H1 (cell line): ENCODE measurements around the gene MEGF11. TPM values are rescaled to one million over a fixed set of nuclear protein-coding genes. Genes with fewer than 3 reads are reported as not detected.

ENCODE experiments used
- CTCF ChIA-PET: fragments of 300-600 bp; sonication (Branson Sonifier 250); formaldehyde crosslinking; loops from one replicate; lab custom pipeline; 2021; ENCODE audit not compliant: partially characterized antibody; lab: Charles Lee
- POLR2A ChIA-PET: fragments of 300-600 bp; sonication (Branson Sonifier 250); formaldehyde crosslinking; loops from one replicate; lab custom pipeline; 2021; ENCODE audit warnings: inconsistent platforms; ENCODE audit not compliant: partially characterized antibody; lab: Charles Lee
- DNase-seq, 2 experiments: peaks; one replicate each; pipeline versions ENCODE4 v3.0.0 to v3.0.0-alpha.2; 2010 to 2022; ENCODE audit warnings: low spot score in 2 of 2, low read depth in 1 of 2, mixed read lengths in 1 of 2
- FAIRE-seq: peaks from 2 replicates; lab custom pipeline; 2011; peaks lifted over from hg19 to GRCh38; lab: Jason Lieb, UNC
- H2AFZ ChIP-seq: 2 replicates; pipeline ENCODE4 v1.8.1; 2012; ENCODE audit warnings: low read length, inconsistent platforms
- H2AK5ac ChIP-seq: 2 replicates; pipeline ENCODE4 v1.6.1; 2013; ENCODE audit warnings: low read depth, low read length
- H2BK120ac ChIP-seq: replicated peaks from 2 replicates; pipeline ENCODE3; 2013; ENCODE audit warnings: low read depth, low read length, inconsistent platforms
- H2BK12ac ChIP-seq: 2 replicates; pipeline ENCODE4 v1.6.1; 2013; ENCODE audit warnings: low read depth, low read length
- H2BK15ac ChIP-seq: 2 replicates; pipeline ENCODE4 v1.6.1; 2013; ENCODE audit warnings: low read length
- H2BK20ac ChIP-seq: 2 replicates; pipeline ENCODE4 v1.6.1; 2013; ENCODE audit warnings: low read length
- H2BK5ac ChIP-seq: 2 replicates; pipeline ENCODE4 v1.6.1; 2013; ENCODE audit warnings: low read depth, low read length
- H3K14ac ChIP-seq: 2 replicates; pipeline ENCODE4 v1.6.1; 2013; ENCODE audit warnings: inconsistent platforms; ENCODE audit not compliant: insufficient read length
- H3K18ac ChIP-seq: 2 replicates; pipeline ENCODE4 v1.6.1; 2013; ENCODE audit warnings: low read length; ENCODE audit errors: extremely low read depth
- H3K23ac ChIP-seq: 2 replicates; pipeline ENCODE4 v1.6.1; 2013; ENCODE audit warnings: inconsistent platforms; ENCODE audit not compliant: insufficient read length
- H3K23me2 ChIP-seq: 2 replicates; pipeline ENCODE4 v1.6.1; 2013; ENCODE audit warnings: low read depth, low read length
- H3K27ac ChIP-seq: 2 replicates; pipeline ENCODE4 v1.6.1; 2011; ENCODE audit warnings: low read depth, low read length, inconsistent platforms
- H3K27me3 ChIP-seq, 4 experiments: replicated peaks in 1 of 4; 1 replicate in 1 of 4; 2 replicates in 3 of 4; pipeline versions ENCODE4 v1.6.1 to v1.8.1; 2011 to 2013; ENCODE audit warnings: low read length in 3 of 4, mild to moderate bottlenecking in 3 of 4, inconsistent platforms in 2 of 4, mixed read lengths in 2 of 4, moderate library complexity in 1 of 4; ENCODE audit not compliant: control insufficient read depth in 3 of 4, insufficient read depth in 3 of 4; ENCODE audit errors: extremely low read depth in 1 of 4
- H3K36me3 ChIP-seq, 4 experiments: 2 replicates each; pipeline versions ENCODE4 v1.6.1 to v1.8.1; 2011 to 2013; ENCODE audit warnings: mild to moderate bottlenecking in 4 of 4, low read length in 3 of 4, moderate library complexity in 2 of 4, control low read depth in 1 of 4, inconsistent platforms in 1 of 4; ENCODE audit not compliant: insufficient read depth in 4 of 4, control insufficient read depth in 2 of 4
- H3K4ac ChIP-seq: replicated peaks from 2 replicates; pipeline ENCODE3; 2013; ENCODE audit warnings: low read length, low read depth, mixed read lengths, inconsistent platforms; ENCODE audit not compliant: insufficient read length
- H3K4me1 ChIP-seq, 4 experiments: replicated peaks in 1 of 4; 1 replicate in 1 of 4; 2 replicates in 3 of 4; pipeline versions ENCODE4 v1.6.1 to v1.8.1; 2011 to 2013; ENCODE audit warnings: low read length in 3 of 4, inconsistent platforms in 2 of 4, mixed read lengths in 1 of 4; ENCODE audit not compliant: insufficient read depth in 4 of 4, control insufficient read depth in 3 of 4
- H3K4me2 ChIP-seq, 2 experiments: 2 replicates each; pipeline versions ENCODE4 v1.6.1 to v1.8.1; 2011 to 2013; ENCODE audit warnings: low read depth in 2 of 2, low read length in 2 of 2, control low read depth in 1 of 2, inconsistent platforms in 1 of 2, mild to moderate bottlenecking in 1 of 2; ENCODE audit not compliant: insufficient read depth in 1 of 2
- H3K4me3 ChIP-seq, 4 experiments: fragments of 200-600, 300-600 bp in 1 of 4; sonication (generic), shearing (Covaris generic), sonication (Bioruptor Twin) in 1 of 4; 2 replicates each; pipeline versions ENCODE4 v1.5.1 to v1.8.1; 2011 to 2016; ENCODE audit warnings: low read length in 4 of 4, low read depth in 3 of 4, control low read depth in 2 of 4, inconsistent platforms in 2 of 4, mild to moderate bottlenecking in 2 of 4, mixed read lengths in 1 of 4, moderate library complexity in 1 of 4; ENCODE audit not compliant: insufficient read depth in 2 of 4; ENCODE audit errors: extremely low read depth in 1 of 4
- H3K56ac ChIP-seq: replicated peaks from 2 replicates; pipeline ENCODE3; 2013; ENCODE audit warnings: low read depth, mild to moderate bottlenecking, mixed read lengths, low read length, inconsistent platforms; ENCODE audit not compliant: insufficient read length
- H3K79me1 ChIP-seq: 2 replicates; pipeline ENCODE4 v1.6.1; 2013; ENCODE audit warnings: low read depth, low read length, control low read depth
- H3K79me2 ChIP-seq, 2 experiments: 2 replicates each; pipeline versions ENCODE4 v1.6.1 to v1.8.1; 2012 to 2013; ENCODE audit warnings: low read length in 2 of 2, mild to moderate bottlenecking in 2 of 2, inconsistent platforms in 1 of 2; ENCODE audit not compliant: insufficient read depth in 2 of 2, control insufficient read depth in 1 of 2
- H3K9ac ChIP-seq, 4 experiments: replicated peaks in 1 of 4; 1 replicate in 1 of 4; 2 replicates in 3 of 4; pipeline versions ENCODE4 v1.6.1 to v1.8.1; 2011 to 2013; ENCODE audit warnings: low read depth in 3 of 4, low read length in 3 of 4, control low read depth in 2 of 4, mild to moderate bottlenecking in 2 of 4, moderate library complexity in 2 of 4, inconsistent platforms in 1 of 4; ENCODE audit errors: extremely low read depth in 1 of 4
- H3K9me3 ChIP-seq, 2 experiments: 2 replicates each; pipeline versions ENCODE4 v1.6.1 to v1.8.1; 2012 to 2013; ENCODE audit warnings: mild to moderate bottlenecking in 2 of 2, moderate library complexity in 2 of 2, control low read depth in 1 of 2, inconsistent platforms in 1 of 2, low read depth in 1 of 2, low read length in 1 of 2, mixed read lengths in 1 of 2; ENCODE audit not compliant: insufficient read depth in 2 of 2
- H4K20me1 ChIP-seq, 2 experiments: replicated peaks in 1 of 2; 2 replicates each; pipeline versions ENCODE3 to v1.8.1; 2011 to 2013; ENCODE audit warnings: inconsistent platforms in 2 of 2, low read length in 2 of 2, mild to moderate bottlenecking in 1 of 2; ENCODE audit not compliant: insufficient read depth in 2 of 2, control insufficient read depth in 1 of 2
- H4K5ac ChIP-seq: 2 replicates; pipeline ENCODE4 v1.6.1; 2013; ENCODE audit warnings: low read length, low read depth, mixed read lengths, inconsistent platforms; ENCODE audit not compliant: insufficient read length
- H4K8ac ChIP-seq: 2 replicates; pipeline ENCODE4 v1.8.0; 2013; ENCODE audit warnings: mild to moderate bottlenecking, moderate library complexity, low read length, inconsistent platforms; ENCODE audit not compliant: insufficient read depth; ENCODE audit errors: extremely low read depth
- H4K91ac ChIP-seq: replicated peaks from 2 replicates; pipeline ENCODE3; 2013; ENCODE audit warnings: low read length, mixed read lengths, inconsistent platforms; ENCODE audit not compliant: insufficient read length
- ATF3 ChIP-seq: IDR thresholded peaks from 2 replicates; pipeline ENCODE4 v1.6.1; 2011; ENCODE audit warnings: low read depth, mild to moderate bottlenecking, low read length; ENCODE audit not compliant: insufficient read depth
- BACH1 ChIP-seq: IDR thresholded peaks from 2 replicates; pipeline ENCODE4 v1.6.1; 2012; ENCODE audit warnings: low read length, improper control_type of control experiment
- BRCA1 ChIP-seq: IDR thresholded peaks from 2 replicates; pipeline ENCODE4 v1.6.1; 2012; ENCODE audit warnings: low read depth, low read length, improper control_type of control experiment
- CHD1 ChIP-seq: IDR thresholded peaks from 2 replicates; pipeline ENCODE4 v1.6.1; 2012; ENCODE audit warnings: low read depth, low read length, improper control_type of control experiment
- CREB1 ChIP-seq: IDR thresholded peaks from 2 replicates; pipeline ENCODE4 v1.6.1; 2012; ENCODE audit warnings: inconsistent platforms
- EZH2 ChIP-seq: fragments of 200-600 bp; sonication (generic); IDR thresholded peaks from 2 replicates; pipeline ENCODE4 v1.7.1; 2012; ENCODE audit warnings: low read depth, mild to moderate bottlenecking, moderate library complexity, low read length, inconsistent platforms; ENCODE audit not compliant: severe bottlenecking
- KDM1A ChIP-seq: fragments of 200-600, 300-600 bp; sonication (generic); IDR thresholded peaks from 2 replicates; pipeline ENCODE4 v1.7.1; 2016; ENCODE audit warnings: mild to moderate bottlenecking, low read length, borderline replicate concordance
- KDM4A ChIP-seq: IDR thresholded peaks from one replicate; pipeline ENCODE4 v1.7.1; 2012; ENCODE audit warnings: low read depth, mild to moderate bottlenecking, moderate library complexity, low read length, inconsistent platforms; ENCODE audit not compliant: severe bottlenecking
- NRF1 ChIP-seq: IDR thresholded peaks from 2 replicates; pipeline ENCODE4 v1.6.1; 2011; ENCODE audit warnings: mild to moderate bottlenecking, low read depth, low read length, improper control_type of control experiment
- POLR2A ChIP-seq, 2 experiments: IDR thresholded peaks; 1 replicate in 1 of 2; 2 replicates in 1 of 2; pipeline ENCODE4 v1.6.1; 2011; ENCODE audit warnings: low read depth in 2 of 2, low read length in 2 of 2, mild to moderate bottlenecking in 2 of 2; ENCODE audit errors: control extremely low read depth in 1 of 2
- POLR2AphosphoS5 ChIP-seq: IDR thresholded peaks from 2 replicates; pipeline ENCODE4 v1.6.1; 2011; ENCODE audit warnings: low read depth, low read length
- RNF2 ChIP-seq: fragments of 200-900, 300-1000 bp; sonication (generic); IDR thresholded peaks from 2 replicates; pipeline ENCODE4 v1.7.1; 2016; ENCODE audit warnings: borderline replicate concordance, low read depth, mild to moderate bottlenecking, antibody characterized with exemption, low read length; ENCODE audit not compliant: poor library complexity, severe bottlenecking; ENCODE audit errors: missing control alignments
- SIN3A ChIP-seq, 2 experiments: IDR thresholded peaks in 1 of 2; conservative IDR thresholded peaks in 1 of 2; 2 replicates each; pipeline ENCODE4 v1.6.1; 2011 to 2012; ENCODE audit warnings: low read length in 2 of 2, improper control_type of control experiment in 1 of 2, low read depth in 1 of 2, mild to moderate bottlenecking in 1 of 2
- SP1 ChIP-seq: IDR thresholded peaks from 2 replicates; pipeline ENCODE4 v1.6.1; 2011; ENCODE audit warnings: low read depth, low read length
- TBP ChIP-seq: IDR thresholded peaks from 2 replicates; pipeline ENCODE4 v1.6.1; 2011; ENCODE audit warnings: low read depth, low read length, improper control_type of control experiment
- WGBS, 2 experiments: shearing (Covaris generic) in 1 of 2; methylation state at CpG; one replicate each; pipeline versions ENCODE4 v1.1.6 to v1.1.7; 2013 to 2015; ENCODE audit warnings: low lambda C conversion rate in 2 of 2, mixed read lengths in 2 of 2, inconsistent platforms in 1 of 2, low coverage in 1 of 2, missing lambda C conversion rate in 1 of 2; ENCODE audit not compliant: insufficient replicate concordance in 2 of 2, insufficient coverage in 1 of 2, insufficient read length in 1 of 2; ENCODE audit errors: extremely low coverage in 1 of 2, missing lambda C conversion rate in 1 of 2; 5-methylcytosine and 5-hydroxymethylcytosine counted together
- polyA plus RNA-seq, 7 experiments: library from polyadenylated mRNA; depleted of rRNA in 3 of 7; stranded (reverse) in 5 of 7; unstranded in 2 of 7; fragments of >200 nt in 5 of 7; fragments of 200-250 nt in 2 of 7; gene quantifications; 1 replicate in 5 of 7; 2 replicates in 1 of 7; 4 replicates in 1 of 7; pipeline versions ENCODE4 v1.2.1 to v1.2.3, GENCODE V29; 2011 to 2013; ENCODE audit warnings: missing spikeins in 2 of 7, mixed read lengths in 2 of 7
- total RNA-seq: library from RNA; stranded (reverse); fragmentation: NEBNext Ultra II Directional; extraction: Animal tissue kit (Norgen Biotek cat#: 25700); gene quantifications from 2 replicates; pipeline ENCODE4 v1.2.1, GENCODE V29; 2021

MEGF11 gene
- total and polyA plus RNA-seq, 2 of the 8 experiments (the other 6 are each of a cell fraction or from before 2014, with no cell fraction given): 4.4 to 4.8 TPM

- Histone ChIP-seq H2BK5ac (no peak overlapping the region), H3K14ac (no peak overlapping the region), H2BK120ac (no peak overlapping the region), H4K20me1 (no peaks in the 10 kb centered on the region), H3K79me1 (no peaks in the 10 kb centered on the region), H3K4me2 (no peak overlapping the region), H3K27ac (no peak overlapping the region), H3K9me3 (no peaks in the 10 kb centered on the region), H3K36me3 (no peaks in the 10 kb centered on the region), H2BK20ac (no peak overlapping the region), H3K18ac (no peak overlapping the region), H3K4ac (no peak overlapping the region), H3K4me1 (no peaks in the 10 kb centered on the region), H2AFZ (no peak overlapping the region), H3K23me2 (no peaks in the 10 kb centered on the region), H2BK15ac (no peak overlapping the region), H2BK12ac (no peak overlapping the region), H4K91ac (no peak overlapping the region), H3K4me3 (no peak overlapping the region), H3K56ac (no peak overlapping the region), H3K9ac (no peak overlapping the region), H2AK5ac (no peak overlapping the region), H4K5ac (no peak overlapping the region), H4K8ac (no peak overlapping the region), H3K79me2 (no peaks in the 10 kb centered on the region), H3K23ac (no peak overlapping the region), H3K27me3 (no peaks in the 10 kb centered on the region)
- ChIA-PET CTCF (interaction anchor here (1.3 to 2.4 kb wide), 5 partner anchors 12 to 99 kb away, joined by 3 to 7 read pairs (median 5); no protein-coding TSS in a partner anchor), POLR2A (no interaction called here)
- WGBS, 2 experiments: 85% methylated on average over 2 of the region's 3 CpGs; no CpG with 5 or more reads in 1 of the 2 experiments
- DNase-seq (no peak), FAIRE-seq (no peak)
- TF ChIP-seq EZH2 (no peak), NRF1 (no peak), BRCA1 (no peak), SP1 (no peak), SIN3A (conservative IDR thresholded peaks at IDR 0.05 in 1 of 2, IDR thresholded peaks at IDR 0.05 in 1 of 2; ENCODE audit: low read depth in 1 of 2, low read length in 2 of 2) (no peak), POLR2AphosphoS5 (no peak), BACH1 (no peak), ATF3 (no peak), RNF2 (no peak), CREB1 (no peak), KDM1A (no peak), POLR2A (IDR thresholded peaks at IDR 0.05; ENCODE audit: control extremely low read depth in 1 of 2, low read depth in 2 of 2, low read length in 2 of 2) (no peak), KDM4A (no peak), TBP (no peak), CHD1 (no peak)
Observed at GRCh38 chr15:65947041-65947440, 306.5 kb downstream of the MEGF11 start.
